ENCODE measurements around the gene SGIP1.

Gene SGIP1

DNA sequence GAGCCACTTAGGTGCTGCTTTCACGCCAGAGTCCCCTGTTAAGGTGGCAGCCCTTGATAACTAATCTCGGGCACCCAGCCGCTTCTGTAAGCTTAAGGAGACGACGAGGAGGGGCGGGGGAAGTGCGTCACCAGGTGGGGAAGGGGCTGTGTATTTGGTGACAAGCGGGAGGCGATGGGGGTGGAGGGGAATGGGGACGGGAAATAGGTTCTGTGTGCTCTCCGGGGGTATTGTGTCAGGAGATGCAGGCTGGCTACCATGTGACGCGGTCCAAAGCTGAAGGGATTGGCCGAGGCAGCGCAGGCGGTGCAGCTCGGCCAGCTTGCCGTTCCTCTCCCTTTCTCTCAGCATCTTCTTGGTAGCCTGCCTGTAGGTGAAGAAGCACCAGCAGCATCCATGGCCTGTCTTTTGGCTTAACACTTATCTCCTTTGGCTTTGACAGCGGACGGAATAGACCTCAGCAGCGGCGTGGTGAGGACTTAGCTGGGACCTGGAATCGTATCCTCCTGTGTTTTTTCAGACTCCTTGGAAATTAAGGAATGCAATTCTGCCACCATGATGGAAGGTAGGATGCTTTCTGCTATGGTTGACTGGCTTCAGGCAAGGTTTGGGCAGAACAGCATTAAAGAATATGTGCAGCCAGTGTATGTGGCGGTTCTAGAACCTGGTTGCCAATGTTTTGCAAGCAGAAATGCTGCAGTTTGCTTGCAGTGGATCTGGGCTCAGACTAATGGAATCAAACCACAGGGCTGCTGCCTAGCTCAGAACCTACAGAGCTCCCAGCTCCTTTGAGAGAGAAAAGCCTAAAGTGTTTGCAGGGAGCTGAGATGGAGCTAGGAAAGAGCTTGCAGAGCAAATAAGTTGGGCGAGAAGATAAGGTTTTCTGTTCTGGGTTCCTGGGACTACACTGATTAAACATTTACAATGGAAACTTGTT is at the start of gene SGIP1:
SGIP1 (plus strand) TSS at position 350 of the 937 bp plus-strand sequence; CDS start at position 556, 206 bp downstream.
- in situ Hi-C loops (cut with HindIII; ENCODE audit: low sequenced_read_pairs) = no loop called here

GRCh38 chr1:66489151-66489550 is 44.8 kb upstream of the SGIP1 start:
- in situ Hi-C loops (cut with HindIII; ENCODE audit: low sequenced_read_pairs) = no loop called here

- in situ Hi-C loops (cut with HindIII; ENCODE audit: low sequenced_read_pairs) = no loop called here
Observed at GRCh38 chr1:66489972-66490601, 43.9 kb upstream of the SGIP1 start.

DNA sequence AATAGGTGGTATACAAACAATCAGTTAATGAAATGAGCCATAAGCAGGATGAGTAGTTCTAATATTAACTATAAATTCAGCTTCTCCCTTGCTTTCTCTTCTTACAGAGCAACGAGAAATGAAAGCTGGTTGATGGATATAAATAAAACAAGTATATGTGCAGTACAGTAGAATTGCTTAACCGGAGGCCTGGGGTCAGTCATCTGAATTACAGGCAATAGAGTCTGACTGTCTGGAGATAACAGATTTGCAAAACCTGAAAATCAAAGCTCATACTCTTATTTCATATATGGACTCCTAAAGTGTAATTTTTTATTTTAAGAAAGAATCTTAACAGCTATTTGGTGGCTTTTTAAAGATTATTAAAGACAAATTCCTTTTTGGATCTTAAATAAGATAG is 43.1 kb upstream of the SGIP1 start:
- in situ Hi-C loops (cut with HindIII; ENCODE audit: low sequenced_read_pairs) = no loop called here

DNA sequence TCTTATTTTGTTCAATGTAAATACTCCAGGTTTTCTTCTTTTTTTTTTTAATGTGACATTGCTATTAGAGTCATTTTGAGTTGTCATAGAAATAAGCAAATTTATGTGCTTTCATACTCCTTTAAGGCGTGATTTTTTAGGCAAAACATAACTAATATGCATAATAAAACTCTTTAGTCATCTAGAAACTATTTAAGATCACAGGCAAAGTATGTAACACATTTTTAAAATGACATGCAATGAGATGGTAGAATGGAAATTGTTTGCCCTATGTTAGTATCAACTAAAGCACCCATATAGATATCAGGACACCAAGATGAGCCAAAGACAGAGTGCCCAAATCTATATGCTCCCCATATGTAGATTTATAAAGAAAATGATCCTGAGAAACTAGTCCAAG is 41.5 kb upstream of the SGIP1 start:
- in situ Hi-C loops (cut with HindIII; ENCODE audit: low sequenced_read_pairs) = no loop called here

GRCh38 chr1:66493731-66494130 is 40.2 kb upstream of the SGIP1 start:
- in situ Hi-C loops (cut with HindIII; ENCODE audit: low sequenced_read_pairs) = no loop called here

- in situ Hi-C loops (cut with HindIII; ENCODE audit: low sequenced_read_pairs) = no loop called here
Observed at GRCh38 chr1:66494482-66494881, 39.5 kb upstream of the SGIP1 start.

DNA sequence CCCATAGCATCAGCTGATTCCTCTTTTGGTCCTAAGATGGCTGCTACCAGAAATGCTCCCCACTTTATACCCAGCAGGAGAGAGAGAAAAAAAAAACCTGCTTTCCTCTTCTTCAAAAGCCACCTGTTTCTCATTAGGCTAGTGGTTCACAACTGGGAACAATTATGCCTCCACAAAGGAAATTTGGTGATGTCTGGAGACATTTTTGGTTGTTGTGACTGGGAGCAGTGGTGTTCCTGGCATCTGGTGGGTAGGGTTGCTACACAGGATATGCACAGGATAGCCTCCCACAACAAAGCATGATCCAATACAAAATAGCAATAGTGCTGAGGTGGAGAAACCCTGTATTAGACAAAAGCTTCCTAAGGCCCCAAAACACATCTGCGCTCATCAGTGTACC is 38.5 kb upstream of the SGIP1 start:
- in situ Hi-C loops (cut with HindIII; ENCODE audit: low sequenced_read_pairs) = no loop called here

- in situ Hi-C loops (cut with HindIII; ENCODE audit: low sequenced_read_pairs) = no loop called here
Observed at GRCh38 chr1:66497910-66498309, 36.0 kb upstream of the SGIP1 start.

- in situ Hi-C loops (cut with HindIII; ENCODE audit: low sequenced_read_pairs) = no loop called here
Observed at GRCh38 chr1:66500301-66500700, 33.7 kb upstream of the SGIP1 start.

DNA sequence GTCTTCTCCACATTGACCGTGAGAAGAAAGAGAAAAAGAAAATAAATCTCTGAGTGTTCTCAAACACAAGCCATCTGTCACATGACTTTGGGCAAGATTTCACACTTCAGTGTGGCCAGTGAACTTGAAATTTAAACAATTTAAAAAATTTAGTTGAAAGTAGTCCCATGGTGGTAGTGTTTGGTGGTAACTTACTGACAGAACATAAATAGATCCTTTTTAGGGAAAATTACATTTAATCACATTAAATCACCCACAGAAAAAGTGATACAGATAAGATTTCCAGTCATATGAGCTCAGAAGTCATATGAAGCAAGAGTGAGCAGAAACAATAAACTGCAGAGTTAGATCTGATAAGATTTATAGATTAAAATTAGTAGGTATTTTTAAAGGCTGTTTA is 31.9 kb upstream of the SGIP1 start:
- in situ Hi-C loops (cut with HindIII; ENCODE audit: low sequenced_read_pairs) = no loop called here

GRCh38 chr1:66503841-66504470 is 30.0 kb upstream of the SGIP1 start:
- in situ Hi-C loops (cut with HindIII; ENCODE audit: low sequenced_read_pairs) = no loop called here

DNA sequence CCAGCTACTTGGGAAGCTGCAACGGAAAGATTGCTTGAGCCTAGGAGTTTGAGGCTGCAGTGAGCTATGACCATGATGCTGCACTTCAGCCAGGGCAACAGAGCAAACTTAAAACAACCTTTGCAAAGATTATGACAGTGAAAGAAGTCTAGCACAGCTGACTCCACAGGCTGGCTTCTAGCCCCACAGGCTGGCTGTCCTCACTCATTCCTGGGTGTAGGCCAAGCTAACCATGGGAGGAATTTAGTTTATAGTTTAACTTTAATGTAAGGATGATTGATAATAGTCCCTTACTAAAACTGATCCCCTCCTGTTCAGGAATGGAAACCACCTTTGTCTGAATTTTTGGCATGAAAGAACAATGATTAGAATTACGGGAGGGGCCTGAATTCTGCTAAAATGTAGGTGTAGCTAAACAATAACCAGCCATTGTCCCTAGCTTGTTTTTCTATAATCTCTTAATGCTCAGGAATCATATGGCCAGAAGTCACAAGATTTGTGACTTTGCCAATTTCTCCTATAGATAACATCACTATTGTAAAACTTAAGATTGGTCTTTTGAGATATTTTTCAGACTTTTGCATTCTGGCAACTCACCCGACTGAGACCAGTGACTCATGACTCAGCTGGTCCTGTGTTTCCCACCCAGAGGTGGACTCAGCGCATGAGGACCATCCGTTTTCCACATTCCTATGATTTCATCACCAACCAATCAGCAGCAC is 28.1 kb upstream of the SGIP1 start:
- in situ Hi-C loops (cut with HindIII; ENCODE audit: low sequenced_read_pairs) = no loop called here

DNA sequence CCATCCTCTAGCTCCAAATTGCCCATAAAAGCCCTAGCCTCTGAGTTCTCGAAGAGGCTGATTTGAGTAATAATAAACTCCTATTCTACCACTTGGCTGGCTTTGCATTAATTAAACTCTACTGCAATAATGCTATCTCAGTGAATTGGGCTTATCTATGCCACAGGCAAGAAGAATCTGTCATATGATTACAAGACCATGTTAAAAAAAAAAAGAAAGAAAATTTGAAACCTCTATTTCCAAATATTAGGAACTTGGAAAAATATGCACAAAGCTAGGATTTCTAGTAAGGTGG is 27.6 kb upstream of the SGIP1 start:
- in situ Hi-C loops (cut with HindIII; ENCODE audit: low sequenced_read_pairs) = no loop called here

DNA sequence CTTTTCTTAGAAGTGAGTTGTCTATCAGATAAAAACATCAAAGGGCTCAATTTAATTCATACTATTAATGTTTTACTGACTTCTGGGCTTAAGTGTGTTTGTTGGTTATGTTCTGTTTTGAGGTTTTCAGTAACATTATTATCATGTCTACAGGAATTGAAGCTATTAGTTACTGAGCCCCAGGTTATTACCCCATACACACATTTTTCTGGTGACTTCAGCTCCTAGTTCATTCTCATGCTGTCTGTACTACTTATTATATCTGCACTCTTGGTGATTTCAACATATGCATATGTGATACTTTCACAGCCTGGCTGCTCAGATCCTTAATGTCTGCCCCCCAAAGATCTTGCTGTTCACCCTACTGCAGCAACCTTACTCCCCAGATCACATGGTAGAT is 27.0 kb upstream of the SGIP1 start:
- in situ Hi-C loops (cut with HindIII; ENCODE audit: low sequenced_read_pairs) = no loop called here

DNA sequence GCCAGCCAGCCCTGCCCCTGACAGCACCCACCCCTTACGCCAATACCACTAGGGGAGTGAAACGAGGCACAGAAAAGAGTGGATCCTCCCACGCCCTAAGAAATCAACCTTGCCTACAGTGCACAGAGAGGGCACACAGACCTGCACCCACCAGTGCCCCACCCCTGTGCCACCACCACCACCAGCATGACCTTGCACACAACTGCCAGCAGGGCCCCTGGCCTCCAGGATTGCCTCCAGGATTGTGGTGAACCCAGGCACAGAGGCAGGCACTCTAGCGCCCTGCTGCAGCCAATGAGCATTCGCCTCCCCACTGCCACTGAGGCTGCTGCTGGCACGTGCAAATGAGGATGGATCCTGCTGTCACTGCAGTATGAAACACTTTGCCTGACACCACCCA is 23.5 kb upstream of the SGIP1 start:
- in situ Hi-C loops (cut with HindIII; ENCODE audit: low sequenced_read_pairs) = no loop called here

DNA sequence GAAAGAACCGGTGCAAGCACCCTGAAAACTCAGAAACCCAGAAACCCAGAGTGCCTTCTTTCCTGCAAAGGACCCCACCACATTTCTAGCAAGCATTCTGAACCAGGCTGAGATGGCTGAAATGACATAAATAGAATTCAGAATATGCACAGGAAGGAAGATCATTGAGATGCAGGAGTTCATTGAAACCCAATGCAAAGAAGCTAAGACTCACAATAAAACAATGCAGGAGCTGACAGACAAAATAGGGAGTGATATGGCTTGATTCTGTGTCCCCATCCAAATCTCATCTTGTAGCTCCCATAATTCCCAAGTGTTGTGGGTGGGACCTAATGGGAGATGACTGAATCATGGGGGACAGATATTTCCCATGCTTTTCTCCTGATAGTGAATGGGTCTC is 22.8 kb upstream of the SGIP1 start:
- in situ Hi-C loops (cut with HindIII; ENCODE audit: low sequenced_read_pairs) = no loop called here

GRCh38 chr1:66517959-66518358 is 16.0 kb upstream of the SGIP1 start:
- in situ Hi-C loops (cut with HindIII; ENCODE audit: low sequenced_read_pairs) = loop anchor here (5.0 kb wide), 1 partner anchor 61 kb away; no protein-coding TSS in a partner anchor

DNA sequence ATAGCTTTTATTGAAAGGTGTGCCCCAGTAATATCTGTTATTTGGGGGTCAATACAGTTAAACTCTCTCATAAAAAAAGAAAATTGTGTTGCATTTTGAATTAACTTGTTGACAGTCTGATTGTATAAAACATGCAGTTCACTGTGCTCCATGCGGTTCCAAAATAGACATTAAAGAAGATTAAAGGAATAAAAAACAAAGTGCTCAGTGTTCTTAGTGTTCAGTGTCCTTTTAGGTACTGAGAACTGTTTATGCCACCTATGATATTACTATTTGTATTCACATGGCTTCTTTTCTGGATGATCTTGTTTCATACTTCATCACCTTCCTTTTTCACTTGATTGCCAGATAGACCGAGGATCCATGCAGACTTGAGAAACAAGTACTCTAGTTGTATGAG is 15.3 kb upstream of the SGIP1 start:
- in situ Hi-C loops (cut with HindIII; ENCODE audit: low sequenced_read_pairs) = loop anchor here (5.0 kb wide), 1 partner anchor 61 kb away; no protein-coding TSS in a partner anchor

DNA sequence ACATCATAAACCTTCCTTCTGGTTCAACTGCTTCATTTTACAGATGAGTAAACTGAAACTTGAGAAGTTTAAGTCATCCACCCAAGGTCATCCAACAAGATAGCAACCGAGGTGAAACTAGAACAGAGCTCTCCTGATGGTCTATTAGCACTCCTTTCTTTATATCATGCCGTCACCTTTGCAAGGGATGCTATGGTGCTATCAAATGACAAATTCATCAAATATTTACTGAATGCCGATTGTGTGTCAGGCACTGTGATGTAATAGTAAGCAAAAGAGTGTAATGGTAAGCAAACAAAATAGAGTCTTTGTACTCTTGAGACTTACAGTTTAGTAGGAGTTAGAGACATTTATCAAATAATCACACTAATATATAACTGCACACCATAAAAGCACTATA is 14.0 kb upstream of the SGIP1 start:
- in situ Hi-C loops (cut with HindIII; ENCODE audit: low sequenced_read_pairs) = loop anchor here (5.0 kb wide), 1 partner anchor 63 kb away; no protein-coding TSS in a partner anchor

- in situ Hi-C loops (cut with HindIII; ENCODE audit: low sequenced_read_pairs) = no loop called here
Observed at GRCh38 chr1:66520655-66521054, 13.3 kb upstream of the SGIP1 start.

Measured in endothelial cell of hepatic sinusoid (primary cell).